H1 (cell line): ENCODE results near the gene GAPT. TPM values are rescaled to one million over a fixed set of nuclear protein-coding genes. Genes with fewer than 3 reads are reported as not detected.
A peak's percentile ranks its signal among the peaks of the same experiment; 100 is the strongest.

Source experiments
- EGR1 ChIP-seq: IDR thresholded peaks from 2 replicates; pipeline ENCODE4 v1.6.1; 2011; ENCODE audit warnings: low read depth, low read length, borderline replicate concordance
- EP300 ChIP-seq, 2 experiments: IDR thresholded peaks; 1 replicate in 1 of 2; 2 replicates in 1 of 2; pipeline ENCODE4 v1.6.1; 2011 to 2012; ENCODE audit warnings: low read depth in 2 of 2, low read length in 2 of 2, mild to moderate bottlenecking in 2 of 2, borderline replicate concordance in 1 of 2, inconsistent platforms in 1 of 2, moderate library complexity in 1 of 2
- KDM1A ChIP-seq: fragments of 200-600, 300-600 bp; sonication (generic); IDR thresholded peaks from 2 replicates; pipeline ENCODE4 v1.7.1; 2016; ENCODE audit warnings: mild to moderate bottlenecking, low read length, borderline replicate concordance
- NANOG ChIP-seq: IDR thresholded peaks from 2 replicates; pipeline ENCODE4 v1.6.1; 2011; ENCODE audit warnings: low read length, low read depth, mild to moderate bottlenecking, inconsistent platforms; ENCODE audit not compliant: insufficient read depth, poor library complexity, severe bottlenecking
- POU5F1 ChIP-seq: IDR thresholded peaks from 2 replicates; pipeline ENCODE4 v1.6.1; 2011; ENCODE audit warnings: low read depth, mild to moderate bottlenecking, low read length, moderate library complexity
- RAD21 ChIP-seq, 2 experiments: IDR thresholded peaks in 1 of 2; conservative IDR thresholded peaks in 1 of 2; 2 replicates each; pipeline ENCODE4 v1.6.1; 2011; ENCODE audit warnings: low read depth in 2 of 2, low read length in 2 of 2, improper control_type of control experiment in 1 of 2, inconsistent platforms in 1 of 2, mild to moderate bottlenecking in 1 of 2, moderate library complexity in 1 of 2
- TBP ChIP-seq: IDR thresholded peaks from 2 replicates; pipeline ENCODE4 v1.6.1; 2011; ENCODE audit warnings: low read depth, low read length, improper control_type of control experiment
- TCF12 ChIP-seq: IDR thresholded peaks from 2 replicates; pipeline ENCODE4 v1.6.1; 2011; ENCODE audit warnings: low read depth, mild to moderate bottlenecking, low read length
- TEAD4 ChIP-seq: IDR thresholded peaks from 2 replicates; pipeline ENCODE4 v1.6.1; 2012; ENCODE audit warnings: low read depth, low read length, inconsistent platforms, mixed read lengths
- polyA plus RNA-seq, 7 experiments: library from polyadenylated mRNA; depleted of rRNA in 3 of 7; stranded (reverse) in 5 of 7; unstranded in 2 of 7; fragments of >200 nt in 5 of 7; fragments of 200-250 nt in 2 of 7; gene quantifications; 1 replicate in 5 of 7; 2 replicates in 1 of 7; 4 replicates in 1 of 7; pipeline versions ENCODE4 v1.2.1 to v1.2.3, GENCODE V29; 2011 to 2013; ENCODE audit warnings: missing spikeins in 2 of 7, mixed read lengths in 2 of 7
- total RNA-seq: library from RNA; stranded (reverse); fragmentation: NEBNext Ultra II Directional; extraction: Animal tissue kit (Norgen Biotek cat#: 25700); gene quantifications from 2 replicates; pipeline ENCODE4 v1.2.1, GENCODE V29; 2021
- TF ChIP-seq, protein P1 (sequence below): fragments of 300-600 bp; sonication (generic); IDR thresholded peaks from 2 replicates; pipeline ENCODE4 v1.7.1; 2012; ENCODE audit warnings: low read length, moderate library complexity, mild to moderate bottlenecking, inconsistent platforms; ENCODE audit not compliant: insufficient replicate concordance

The GAPT gene
- total and polyA plus RNA-seq, 2 of the 8 experiments (the other 6 are each of a cell fraction or from before 2014, with no cell fraction given) = not detected

DNA sequence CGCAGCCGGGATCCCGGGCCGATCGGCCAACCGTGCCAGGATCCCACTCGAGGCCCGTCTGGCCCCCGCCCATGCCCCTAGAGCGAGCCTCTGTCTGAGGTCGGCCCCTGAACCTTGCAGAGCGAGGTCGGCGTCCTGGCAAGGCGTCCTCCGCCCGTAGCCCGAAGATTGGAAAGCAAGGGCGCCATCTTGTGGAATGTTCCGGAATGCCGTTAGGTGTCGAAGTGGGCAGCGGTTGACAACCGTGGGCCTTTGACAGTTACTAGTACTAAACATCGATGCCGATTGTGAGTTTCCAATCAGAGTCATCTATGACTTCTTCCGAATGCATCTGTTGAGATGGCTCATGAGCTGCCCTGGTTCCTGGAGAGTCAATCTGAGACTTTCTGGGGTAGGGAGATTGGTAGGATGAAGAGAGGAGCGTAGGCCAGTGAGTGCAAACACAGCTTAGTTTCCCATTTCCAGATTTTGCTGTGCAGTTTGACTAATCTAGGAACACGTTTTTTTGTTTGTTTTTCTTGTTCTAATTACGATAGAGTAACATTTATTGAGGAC lies 30.4 kb upstream of the GAPT start (continued):
- TF ChIP-seq, protein P1, sequence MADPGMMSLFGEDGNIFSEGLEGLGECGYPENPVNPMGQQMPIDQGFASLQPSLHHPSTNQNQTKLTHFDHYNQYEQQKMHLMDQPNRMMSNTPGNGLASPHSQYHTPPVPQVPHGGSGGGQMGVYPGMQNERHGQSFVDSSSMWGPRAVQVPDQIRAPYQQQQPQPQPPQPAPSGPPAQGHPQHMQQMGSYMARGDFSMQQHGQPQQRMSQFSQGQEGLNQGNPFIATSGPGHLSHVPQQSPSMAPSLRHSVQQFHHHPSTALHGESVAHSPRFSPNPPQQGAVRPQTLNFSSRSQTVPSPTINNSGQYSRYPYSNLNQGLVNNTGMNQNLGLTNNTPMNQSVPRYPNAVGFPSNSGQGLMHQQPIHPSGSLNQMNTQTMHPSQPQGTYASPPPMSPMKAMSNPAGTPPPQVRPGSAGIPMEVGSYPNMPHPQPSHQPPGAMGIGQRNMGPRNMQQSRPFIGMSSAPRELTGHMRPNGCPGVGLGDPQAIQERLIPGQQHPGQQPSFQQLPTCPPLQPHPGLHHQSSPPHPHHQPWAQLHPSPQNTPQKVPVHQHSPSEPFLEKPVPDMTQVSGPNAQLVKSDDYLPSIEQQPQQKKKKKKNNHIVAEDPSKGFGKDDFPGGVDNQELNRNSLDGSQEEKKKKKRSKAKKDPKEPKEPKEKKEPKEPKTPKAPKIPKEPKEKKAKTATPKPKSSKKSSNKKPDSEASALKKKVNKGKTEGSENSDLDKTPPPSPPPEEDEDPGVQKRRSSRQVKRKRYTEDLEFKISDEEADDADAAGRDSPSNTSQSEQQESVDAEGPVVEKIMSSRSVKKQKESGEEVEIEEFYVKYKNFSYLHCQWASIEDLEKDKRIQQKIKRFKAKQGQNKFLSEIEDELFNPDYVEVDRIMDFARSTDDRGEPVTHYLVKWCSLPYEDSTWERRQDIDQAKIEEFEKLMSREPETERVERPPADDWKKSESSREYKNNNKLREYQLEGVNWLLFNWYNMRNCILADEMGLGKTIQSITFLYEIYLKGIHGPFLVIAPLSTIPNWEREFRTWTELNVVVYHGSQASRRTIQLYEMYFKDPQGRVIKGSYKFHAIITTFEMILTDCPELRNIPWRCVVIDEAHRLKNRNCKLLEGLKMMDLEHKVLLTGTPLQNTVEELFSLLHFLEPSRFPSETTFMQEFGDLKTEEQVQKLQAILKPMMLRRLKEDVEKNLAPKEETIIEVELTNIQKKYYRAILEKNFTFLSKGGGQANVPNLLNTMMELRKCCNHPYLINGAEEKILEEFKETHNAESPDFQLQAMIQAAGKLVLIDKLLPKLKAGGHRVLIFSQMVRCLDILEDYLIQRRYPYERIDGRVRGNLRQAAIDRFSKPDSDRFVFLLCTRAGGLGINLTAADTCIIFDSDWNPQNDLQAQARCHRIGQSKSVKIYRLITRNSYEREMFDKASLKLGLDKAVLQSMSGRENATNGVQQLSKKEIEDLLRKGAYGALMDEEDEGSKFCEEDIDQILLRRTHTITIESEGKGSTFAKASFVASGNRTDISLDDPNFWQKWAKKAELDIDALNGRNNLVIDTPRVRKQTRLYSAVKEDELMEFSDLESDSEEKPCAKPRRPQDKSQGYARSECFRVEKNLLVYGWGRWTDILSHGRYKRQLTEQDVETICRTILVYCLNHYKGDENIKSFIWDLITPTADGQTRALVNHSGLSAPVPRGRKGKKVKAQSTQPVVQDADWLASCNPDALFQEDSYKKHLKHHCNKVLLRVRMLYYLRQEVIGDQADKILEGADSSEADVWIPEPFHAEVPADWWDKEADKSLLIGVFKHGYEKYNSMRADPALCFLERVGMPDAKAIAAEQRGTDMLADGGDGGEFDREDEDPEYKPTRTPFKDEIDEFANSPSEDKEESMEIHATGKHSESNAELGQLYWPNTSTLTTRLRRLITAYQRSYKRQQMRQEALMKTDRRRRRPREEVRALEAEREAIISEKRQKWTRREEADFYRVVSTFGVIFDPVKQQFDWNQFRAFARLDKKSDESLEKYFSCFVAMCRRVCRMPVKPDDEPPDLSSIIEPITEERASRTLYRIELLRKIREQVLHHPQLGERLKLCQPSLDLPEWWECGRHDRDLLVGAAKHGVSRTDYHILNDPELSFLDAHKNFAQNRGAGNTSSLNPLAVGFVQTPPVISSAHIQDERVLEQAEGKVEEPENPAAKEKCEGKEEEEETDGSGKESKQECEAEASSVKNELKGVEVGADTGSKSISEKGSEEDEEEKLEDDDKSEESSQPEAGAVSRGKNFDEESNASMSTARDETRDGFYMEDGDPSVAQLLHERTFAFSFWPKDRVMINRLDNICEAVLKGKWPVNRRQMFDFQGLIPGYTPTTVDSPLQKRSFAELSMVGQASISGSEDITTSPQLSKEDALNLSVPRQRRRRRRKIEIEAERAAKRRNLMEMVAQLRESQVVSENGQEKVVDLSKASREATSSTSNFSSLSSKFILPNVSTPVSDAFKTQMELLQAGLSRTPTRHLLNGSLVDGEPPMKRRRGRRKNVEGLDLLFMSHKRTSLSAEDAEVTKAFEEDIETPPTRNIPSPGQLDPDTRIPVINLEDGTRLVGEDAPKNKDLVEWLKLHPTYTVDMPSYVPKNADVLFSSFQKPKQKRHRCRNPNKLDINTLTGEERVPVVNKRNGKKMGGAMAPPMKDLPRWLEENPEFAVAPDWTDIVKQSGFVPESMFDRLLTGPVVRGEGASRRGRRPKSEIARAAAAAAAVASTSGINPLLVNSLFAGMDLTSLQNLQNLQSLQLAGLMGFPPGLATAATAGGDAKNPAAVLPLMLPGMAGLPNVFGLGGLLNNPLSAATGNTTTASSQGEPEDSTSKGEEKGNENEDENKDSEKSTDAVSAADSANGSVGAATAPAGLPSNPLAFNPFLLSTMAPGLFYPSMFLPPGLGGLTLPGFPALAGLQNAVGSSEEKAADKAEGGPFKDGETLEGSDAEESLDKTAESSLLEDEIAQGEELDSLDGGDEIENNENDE = no peak
- TF ChIP-seq POU5F1 (no peak), EGR1 (no peak), TEAD4 (peak; percentile 92), TCF12 (no peak), TBP (peak; percentile 37; the same call in 1 of the 2 replicates), KDM1A (peak; percentile 34; the same call in 1 of the 2 replicates), EP300 (IDR thresholded peaks at IDR 0.05; ENCODE audit: borderline replicate concordance in 1 of 2, low read depth in 2 of 2, low read length in 2 of 2) (peak in 1 of 2 experiments; percentile 3; a peak in 1 of 3 replicates), NANOG (no peak), RAD21 (IDR thresholded peaks at IDR 0.05 in 1 of 2, conservative IDR thresholded peaks at IDR 0.05 in 1 of 2; ENCODE audit: low read depth in 2 of 2, low read length in 2 of 2) (peak; percentile 94 to 98)
